ENCODE data around the gene CCDC120.

DNA sequence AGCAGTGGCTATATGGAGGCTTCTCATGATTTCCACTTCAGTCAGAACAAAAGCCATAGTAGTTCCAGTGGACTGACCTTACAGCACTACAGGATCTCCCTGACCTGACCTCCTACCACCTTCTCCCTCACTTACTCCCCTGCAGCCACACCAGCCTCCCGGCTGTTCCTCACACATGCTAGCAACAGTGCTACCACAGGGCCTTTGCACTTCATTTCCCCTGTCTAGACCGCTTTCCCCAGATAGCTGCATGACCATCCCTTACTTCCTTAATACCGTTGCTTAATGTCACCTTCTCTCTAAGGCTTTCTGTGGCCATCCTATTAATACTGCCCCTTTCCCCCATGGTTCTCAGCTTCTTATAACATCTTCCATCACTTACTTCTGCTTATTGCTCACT is 51.6 kb downstream of the CCDC120 start:
- TF ChIP-seq, protein P1, sequence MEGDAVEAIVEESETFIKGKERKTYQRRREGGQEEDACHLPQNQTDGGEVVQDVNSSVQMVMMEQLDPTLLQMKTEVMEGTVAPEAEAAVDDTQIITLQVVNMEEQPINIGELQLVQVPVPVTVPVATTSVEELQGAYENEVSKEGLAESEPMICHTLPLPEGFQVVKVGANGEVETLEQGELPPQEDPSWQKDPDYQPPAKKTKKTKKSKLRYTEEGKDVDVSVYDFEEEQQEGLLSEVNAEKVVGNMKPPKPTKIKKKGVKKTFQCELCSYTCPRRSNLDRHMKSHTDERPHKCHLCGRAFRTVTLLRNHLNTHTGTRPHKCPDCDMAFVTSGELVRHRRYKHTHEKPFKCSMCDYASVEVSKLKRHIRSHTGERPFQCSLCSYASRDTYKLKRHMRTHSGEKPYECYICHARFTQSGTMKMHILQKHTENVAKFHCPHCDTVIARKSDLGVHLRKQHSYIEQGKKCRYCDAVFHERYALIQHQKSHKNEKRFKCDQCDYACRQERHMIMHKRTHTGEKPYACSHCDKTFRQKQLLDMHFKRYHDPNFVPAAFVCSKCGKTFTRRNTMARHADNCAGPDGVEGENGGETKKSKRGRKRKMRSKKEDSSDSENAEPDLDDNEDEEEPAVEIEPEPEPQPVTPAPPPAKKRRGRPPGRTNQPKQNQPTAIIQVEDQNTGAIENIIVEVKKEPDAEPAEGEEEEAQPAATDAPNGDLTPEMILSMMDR (IDR thresholded peaks at IDR 0.05), result no peak
- no peak for TF ChIP-seq POLR2A (IDR thresholded peaks at IDR 0.05)
